H1 (cell line): ENCODE measurements around the gene ARHGDIG. TPM values are rescaled to one million over a fixed set of nuclear protein-coding genes. Genes with fewer than 3 reads are reported as not detected.

Experiments used
- ATF3 ChIP-seq: IDR thresholded peaks from 2 replicates; pipeline ENCODE4 v1.6.1; 2011; ENCODE audit warnings: low read depth, mild to moderate bottlenecking, low read length; ENCODE audit not compliant: insufficient read depth
- HDAC6 ChIP-seq: IDR thresholded peaks from one replicate; pipeline ENCODE4 v1.7.1; 2012; ENCODE audit warnings: low read depth, mild to moderate bottlenecking, inconsistent platforms, low read length, moderate library complexity
- SAP30 ChIP-seq: fragments of 300-600 bp; sonication (generic); IDR thresholded peaks from 2 replicates; pipeline ENCODE4 v1.7.1; 2012; ENCODE audit warnings: low read length, moderate library complexity, mild to moderate bottlenecking, inconsistent platforms; ENCODE audit not compliant: insufficient read depth, insufficient replicate concordance
- SP1 ChIP-seq: IDR thresholded peaks from 2 replicates; pipeline ENCODE4 v1.6.1; 2011; ENCODE audit warnings: low read depth, low read length
- SP2 ChIP-seq: IDR thresholded peaks from 2 replicates; pipeline ENCODE4 v1.6.1; 2012; ENCODE audit warnings: mild to moderate bottlenecking, low read length, inconsistent platforms
- polyA plus RNA-seq, 7 experiments: library from polyadenylated mRNA; depleted of rRNA in 3 of 7; stranded (reverse) in 5 of 7; unstranded in 2 of 7; fragments of >200 nt in 5 of 7; fragments of 200-250 nt in 2 of 7; gene quantifications; 1 replicate in 5 of 7; 2 replicates in 1 of 7; 4 replicates in 1 of 7; pipeline versions ENCODE4 v1.2.1 to v1.2.3, GENCODE V29; 2011 to 2013; ENCODE audit warnings: missing spikeins in 2 of 7, mixed read lengths in 2 of 7
- total RNA-seq: library from RNA; stranded (reverse); fragmentation: NEBNext Ultra II Directional; extraction: Animal tissue kit (Norgen Biotek cat#: 25700); gene quantifications from 2 replicates; pipeline ENCODE4 v1.2.1, GENCODE V29; 2021

The ARHGDIG gene
- total and polyA plus RNA-seq, 2 of the 8 experiments (the other 6 are each of a cell fraction or from before 2014, with no cell fraction given), result 1.2 to 2.9 TPM

GRCh38 chr16:316741-317464, 36.5 kb downstream of the ARHGDIG start (continued):
- TF ChIP-seq ATF3, result no peak
- no peak for TF ChIP-seq SAP30
- TF ChIP-seq SP2, result no peak
- TF ChIP-seq SP1, result no peak
- TF ChIP-seq HDAC6, result no peak
